ENCODE measurements around the gene RALGAPA1. TPM values are rescaled to one million over a fixed set of nuclear protein-coding genes. Genes with fewer than 3 reads are reported as not detected.

RALGAPA1 gene
- total RNA-seq, 1 experiment from 2014 or later: 11.4 TPM

GRCh38 chr14:35526962-35527361 lies 282.1 kb downstream of the RALGAPA1 start:
- Histone ChIP-seq H3K4me3 (ENCODE audit: insufficient read depth, low read depth, low read length) (no peak overlapping the region), H3K27me3 (ENCODE audit: control insufficient read depth, insufficient read depth, low read length) (peaks cover 24% of the 10 kb centered on the region), H3K36me3 (replicated peaks; ENCODE audit: control insufficient read depth, insufficient read depth, low read length) (no peaks in the 10 kb centered on the region)
- no peak for DNase-seq

GRCh38 chr14:35525695-35526094 lies 283.4 kb downstream of the RALGAPA1 start:
- peaks cover 12% of the 10 kb centered on the region for H3K27me3 ChIP-seq (ENCODE audit: control insufficient read depth, insufficient read depth, low read length)
- DNase-seq: no peak
- H3K4me3 ChIP-seq (ENCODE audit: insufficient read depth, low read depth, low read length): no peak overlapping the region
- H3K36me3 ChIP-seq (replicated peaks; ENCODE audit: control insufficient read depth, insufficient read depth, low read length): no peaks in the 10 kb centered on the region

- DNase-seq: no peak
- no peak overlapping the region for H3K4me3 ChIP-seq (ENCODE audit: insufficient read depth, low read depth, low read length)
Measured at GRCh38 chr14:35519986-35520385, 289.1 kb downstream of the RALGAPA1 start.

GRCh38 chr14:35515916-35516315 lies 293.2 kb downstream of the RALGAPA1 start:
- DNase-seq: no peak
- Histone ChIP-seq H3K27me3 (ENCODE audit: control insufficient read depth, insufficient read depth, low read length) (no peaks in the 10 kb centered on the region), H3K36me3 (replicated peaks; ENCODE audit: control insufficient read depth, insufficient read depth, low read length) (no peaks in the 10 kb centered on the region), H3K4me3 (ENCODE audit: insufficient read depth, low read depth, low read length) (no peak overlapping the region)

More at GRCh38 chr14:35519986-35520385, 289.1 kb downstream of the RALGAPA1 start:
- H3K27me3 ChIP-seq (ENCODE audit: control insufficient read depth, insufficient read depth, low read length): no peaks in the 10 kb centered on the region
- no peaks in the 10 kb centered on the region for H3K36me3 ChIP-seq (replicated peaks; ENCODE audit: control insufficient read depth, insufficient read depth, low read length)

GRCh38 chr14:35512765-35513164 lies 296.3 kb downstream of the RALGAPA1 start:
- Histone ChIP-seq H3K4me3 (ENCODE audit: insufficient read depth, low read depth, low read length) (no peak overlapping the region), H3K27me3 (ENCODE audit: control insufficient read depth, insufficient read depth, low read length) (no peaks in the 10 kb centered on the region), H3K36me3 (replicated peaks; ENCODE audit: control insufficient read depth, insufficient read depth, low read length) (no peaks in the 10 kb centered on the region)
- no peak for DNase-seq

GRCh38 chr14:35509846-35510245 lies 299.2 kb downstream of the RALGAPA1 start:
- H3K36me3 ChIP-seq (replicated peaks; ENCODE audit: control insufficient read depth, insufficient read depth, low read length): no peaks in the 10 kb centered on the region
- H3K4me3 ChIP-seq (ENCODE audit: insufficient read depth, low read depth, low read length): no peak overlapping the region
- H3K27me3 ChIP-seq (ENCODE audit: control insufficient read depth, insufficient read depth, low read length): no peaks in the 10 kb centered on the region
- no peak for DNase-seq

- H3K36me3 ChIP-seq (replicated peaks; ENCODE audit: control insufficient read depth, insufficient read depth, low read length): no peaks in the 10 kb centered on the region
- no peak for DNase-seq
- H3K4me3 ChIP-seq (ENCODE audit: insufficient read depth, low read depth, low read length): no peak overlapping the region
- no peaks in the 10 kb centered on the region for H3K27me3 ChIP-seq (ENCODE audit: control insufficient read depth, insufficient read depth, low read length)
Measured at GRCh38 chr14:35506927-35507326, 302.2 kb downstream of the RALGAPA1 start.

GRCh38 chr14:35506461-35506860 lies 302.6 kb downstream of the RALGAPA1 start:
- no peaks in the 10 kb centered on the region for H3K36me3 ChIP-seq (replicated peaks; ENCODE audit: control insufficient read depth, insufficient read depth, low read length)
- H3K27me3 ChIP-seq (ENCODE audit: control insufficient read depth, insufficient read depth, low read length): no peaks in the 10 kb centered on the region
- DNase-seq: no peak
- H3K4me3 ChIP-seq (ENCODE audit: insufficient read depth, low read depth, low read length): no peak overlapping the region

GRCh38 chr14:35504260-35504659 lies 304.8 kb downstream of the RALGAPA1 start:
- no peak for DNase-seq
- no peak overlapping the region for H3K4me3 ChIP-seq (ENCODE audit: insufficient read depth, low read depth, low read length)
- no peaks in the 10 kb centered on the region for H3K36me3 ChIP-seq (replicated peaks; ENCODE audit: control insufficient read depth, insufficient read depth, low read length)
- H3K27me3 ChIP-seq (ENCODE audit: control insufficient read depth, insufficient read depth, low read length): no peaks in the 10 kb centered on the region

GRCh38 chr14:35503646-35504045 lies 305.4 kb downstream of the RALGAPA1 start:
- Histone ChIP-seq H3K27me3 (ENCODE audit: control insufficient read depth, insufficient read depth, low read length) (no peaks in the 10 kb centered on the region), H3K4me3 (ENCODE audit: insufficient read depth, low read depth, low read length) (no peak overlapping the region), H3K36me3 (replicated peaks; ENCODE audit: control insufficient read depth, insufficient read depth, low read length) (no peaks in the 10 kb centered on the region)
- DNase-seq: no peak

GRCh38 chr14:35499180-35499579 lies 309.9 kb downstream of the RALGAPA1 start:
- Histone ChIP-seq H3K4me3 (ENCODE audit: insufficient read depth, low read depth, low read length) (no peak overlapping the region), H3K27me3 (ENCODE audit: control insufficient read depth, insufficient read depth, low read length) (no peaks in the 10 kb centered on the region), H3K36me3 (replicated peaks; ENCODE audit: control insufficient read depth, insufficient read depth, low read length) (no peaks in the 10 kb centered on the region)
- DNase-seq: no peak

- Histone ChIP-seq H3K27me3 (ENCODE audit: control insufficient read depth, insufficient read depth, low read length) (no peaks in the 10 kb centered on the region), H3K4me3 (ENCODE audit: insufficient read depth, low read depth, low read length) (no peak overlapping the region), H3K36me3 (replicated peaks; ENCODE audit: control insufficient read depth, insufficient read depth, low read length) (no peaks in the 10 kb centered on the region)
- no peak for DNase-seq
Measured at GRCh38 chr14:35495278-35495677, 313.8 kb downstream of the RALGAPA1 start.

GRCh38 chr14:35492569-35493014 lies 316.5 kb downstream of the RALGAPA1 start:
- DNase-seq: no peak
- H3K36me3 ChIP-seq (replicated peaks; ENCODE audit: control insufficient read depth, insufficient read depth, low read length): no peaks in the 10 kb centered on the region
- no peak overlapping the region for H3K4me3 ChIP-seq (ENCODE audit: insufficient read depth, low read depth, low read length)
- H3K27me3 ChIP-seq (ENCODE audit: control insufficient read depth, insufficient read depth, low read length): no peaks in the 10 kb centered on the region

Measured in H7 (cell line).